Uterus (tissue), 4 donors: ENCODE measurements around the gene NHP2. TPM values are rescaled to one million over a fixed set of nuclear protein-coding genes. Genes with fewer than 3 reads are reported as not detected.
A peak's percentile ranks its signal among the peaks of the same experiment; 100 is the strongest.

Experiments
- DNase-seq, 2 donors: peaks; one replicate each; pipeline ENCODE4 v3.0.0-alpha.2; 2019 to 2020
- H3K27ac ChIP-seq, 2 donors: fragments of 200-600 bp; sonication (generic); 1 replicate in 1 of 2; 2 replicates in 1 of 2; pipeline ENCODE4 v1.5.1; 2016 to 2018
- H3K27me3 ChIP-seq, 2 donors: fragments of 200-600 bp; sonication (generic); one replicate each; pipeline ENCODE4 v1.5.1; 2018 to 2019; ENCODE audit warnings: control low read depth in 1 of 2
- H3K36me3 ChIP-seq, 2 donors: fragments of 200-600 bp; sonication (generic); one replicate each; pipeline ENCODE4 v1.5.1; 2019; ENCODE audit warnings: control low read depth in 1 of 2
- H3K4me1 ChIP-seq, 2 donors: fragments of 200-600 bp; sonication (generic); one replicate each; pipeline ENCODE4 v1.5.1; 2018 to 2019; ENCODE audit warnings: control low read depth in 1 of 2
- H3K4me3 ChIP-seq, 2 donors: fragments of 200-600 bp; sonication (generic); 1 replicate in 1 of 2; 2 replicates in 1 of 2; pipeline ENCODE4 v1.5.1; 2018 to 2019; ENCODE audit warnings: mild to moderate bottlenecking in 1 of 2
- H3K9me3 ChIP-seq, 2 donors: fragments of 200-600 bp; sonication (generic); one replicate each; pipeline ENCODE4 v1.5.1; 2019; ENCODE audit warnings: control low read depth in 1 of 2
- CTCF ChIP-seq, 4 experiments: fragments of 200-600 bp in 2 of 4; fragments of 450-650 bp in 2 of 4; sonication (generic) in 2 of 4; IDR thresholded peaks; one replicate each; pipeline ENCODE4 v1.5.1; 2016 to 2019; ENCODE audit warnings: antibody characterized with exemption in 4 of 4, mild to moderate bottlenecking in 2 of 4, moderate library complexity in 1 of 4
- POLR2A ChIP-seq, 2 donors: fragments of 450-650 bp; IDR thresholded peaks; one replicate each; pipeline ENCODE4 v1.6.1; 2016; ENCODE audit warnings: antibody characterized with exemption in 2 of 2, mild to moderate bottlenecking in 1 of 2, moderate library complexity in 1 of 2
- intact Hi-C: fragments of 100-400 bp; cut with DNase I; formaldehyde crosslinking; loops from one replicate; pipeline ENCODE4 v1.15.1; 2023; ENCODE audit warnings: low total_unique reads
- total RNA-seq, 4 donors: library from RNA; depleted of rRNA in 3 of 4; stranded (reverse); fragments of >200 nt in 3 of 4; gene quantifications; one replicate each; pipeline versions ENCODE4 v1.1.0 to v1.2.4, GENCODE V29; 2014 to 2023
- donor health status: DM: yes; HTN: yes; CAD: no.

NHP2 gene
- total RNA-seq, 4 donors from 2014 or later, result 83.4 to 180 (median 147) TPM

GRCh38 chr5:178120607-178121357 is 32.9 kb downstream of the NHP2 start:
- no peaks in the 10 kb centered on the region for H3K27me3 ChIP-seq
- TF ChIP-seq CTCF (IDR thresholded peaks at IDR 0.05) (peak in 2 of 4 experiments; percentile 14 to 32), POLR2A (IDR thresholded peaks at IDR 0.05) (no peak)
- peaks cover 0 to 9% of the 10 kb centered on the region in 2 donors for H3K4me1 ChIP-seq
- no peaks in the 10 kb centered on the region for H3K9me3 ChIP-seq
- peak; percentile 75 to 77 for DNase-seq
- H3K36me3 ChIP-seq, result no peaks in the 10 kb centered on the region
- intact Hi-C loops, result no loop called here
- no peak overlapping the region for H3K27ac ChIP-seq
- peak overlapping the region in 1 of 2 donors; percentile 4 for H3K4me3 ChIP-seq

DNA sequence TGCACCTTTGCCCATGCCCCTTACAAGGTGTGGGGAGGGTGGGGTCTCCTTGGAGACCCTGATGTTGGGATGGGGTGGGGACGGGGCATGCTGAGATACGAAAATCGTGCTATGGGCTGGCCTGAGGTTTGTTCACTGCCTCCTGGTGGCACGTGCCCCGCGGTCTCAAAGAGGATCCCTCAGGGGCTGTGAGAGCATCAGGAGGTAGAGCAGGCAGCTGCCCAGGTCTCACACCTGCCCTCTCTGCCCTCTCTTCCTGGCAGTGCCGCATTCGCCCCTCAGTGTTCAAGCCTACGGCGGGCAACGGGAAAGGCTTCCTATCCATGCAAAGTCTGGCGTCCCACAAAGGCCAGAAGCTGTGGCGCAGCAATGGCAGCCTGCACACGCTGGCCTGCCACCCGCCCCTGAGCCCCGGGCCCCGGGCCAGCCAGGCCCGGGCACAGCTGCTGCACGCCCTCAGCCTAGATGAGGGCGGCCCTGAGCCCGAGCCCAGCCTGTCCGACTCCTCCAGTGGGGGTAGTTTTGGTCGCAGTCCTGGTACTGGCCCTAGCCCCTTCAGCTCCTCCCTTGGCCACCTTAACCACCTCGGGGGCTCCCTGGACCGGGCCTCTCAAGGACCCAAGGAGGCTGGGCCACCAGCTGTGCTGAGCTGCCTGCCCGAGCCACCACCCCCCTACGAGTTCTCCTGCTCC is 33.6 kb downstream of the NHP2 start:
- H3K27ac ChIP-seq, result no peak overlapping the region
- no peak overlapping the region for H3K4me3 ChIP-seq
- no peak for DNase-seq
- TF ChIP-seq CTCF (IDR thresholded peaks at IDR 0.05) (no peak), POLR2A (IDR thresholded peaks at IDR 0.05) (no peak)
- H3K4me1 ChIP-seq, result peaks cover 0 to 9% of the 10 kb centered on the region in 2 donors
- H3K27me3 ChIP-seq, result no peaks in the 10 kb centered on the region
- intact Hi-C loops, result no loop called here
- no peaks in the 10 kb centered on the region for H3K36me3 ChIP-seq
- no peaks in the 10 kb centered on the region for H3K9me3 ChIP-seq

- Histone ChIP-seq H3K4me3 (no peak overlapping the region), H3K36me3 (no peaks in the 10 kb centered on the region), H3K27ac (no peak overlapping the region), H3K27me3 (no peaks in the 10 kb centered on the region), H3K9me3 (no peaks in the 10 kb centered on the region), H3K4me1 (peaks cover 0 to 18% of the 10 kb centered on the region in 2 donors)
- DNase-seq, result no peak
- TF ChIP-seq CTCF (IDR thresholded peaks at IDR 0.05), result no peak
- TF ChIP-seq POLR2A (IDR thresholded peaks at IDR 0.05), result no peak
- intact Hi-C loops, result no loop called here
Measured at GRCh38 chr5:178117923-178118701, 35.6 kb downstream of the NHP2 start.

- Histone ChIP-seq H3K4me3 (no peak overlapping the region), H3K27ac (no peak overlapping the region), H3K36me3 (no peaks in the 10 kb centered on the region), H3K4me1 (peaks cover 0 to 12% of the 10 kb centered on the region in 2 donors), H3K9me3 (no peaks in the 10 kb centered on the region), H3K27me3 (no peaks in the 10 kb centered on the region)
- intact Hi-C loops, result no loop called here
- TF ChIP-seq POLR2A (IDR thresholded peaks at IDR 0.05) (no peak), CTCF (IDR thresholded peaks at IDR 0.05) (no peak)
- DNase-seq, result no peak
Measured at GRCh38 chr5:178116143-178116885, 37.4 kb downstream of the NHP2 start.
